ENCODE results near the gene ALDH8A1.

ALDH8A1 gene

DNA sequence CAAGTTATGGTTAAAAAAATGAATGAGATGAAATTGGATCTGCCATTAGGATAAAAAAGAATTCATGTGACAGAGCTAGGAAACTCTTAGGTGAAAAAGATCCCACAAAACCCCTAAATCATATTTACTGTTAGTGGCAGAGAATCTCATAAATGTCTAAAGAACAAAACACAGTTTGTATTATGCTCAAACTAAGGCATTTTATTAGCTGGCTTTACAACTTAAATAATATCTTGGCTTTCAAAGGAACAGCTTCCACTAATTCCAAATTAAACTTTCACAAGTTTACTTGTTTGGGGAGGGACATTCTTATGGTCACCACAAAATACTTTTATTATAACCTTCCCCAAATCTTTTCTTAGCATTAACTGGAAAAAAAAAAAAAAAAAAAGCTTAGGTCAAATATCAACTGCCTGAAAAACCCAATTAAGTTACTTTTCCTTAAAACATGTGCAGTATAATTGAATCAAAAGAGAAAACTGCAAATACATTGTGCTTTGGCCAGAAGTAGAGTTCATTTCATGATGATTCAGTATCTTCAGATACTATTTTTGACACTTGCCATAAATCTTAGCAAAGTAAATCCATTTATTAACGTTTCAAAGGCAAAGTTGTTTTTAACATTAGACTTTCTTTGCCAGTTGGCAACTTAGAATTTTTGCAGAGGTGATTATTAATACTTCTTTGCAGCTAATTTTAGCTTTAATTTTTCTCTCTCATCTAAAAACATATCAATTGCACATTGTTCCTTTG is 14.7 kb upstream of the ALDH8A1 start:
- DNase-seq (ENCODE audit: low read depth, low spot score) = no peak
- TF ChIP-seq ZNF274 (IDR thresholded peaks at IDR 0.05; ENCODE audit: low read depth, low read length) = no peak
- TF ChIP-seq YY1 (IDR thresholded peaks at IDR 0.05; ENCODE audit: insufficient read depth, insufficient read length) = no peak
- TF ChIP-seq SUZ12 (IDR thresholded peaks at IDR 0.05; ENCODE audit: extremely low read depth, insufficient read depth, insufficient read length) = no peak
- peaks cover 20% of the 10 kb centered on the region for H3K36me3 ChIP-seq (ENCODE audit: insufficient read depth, insufficient read length, low read length)
- no peaks in the 10 kb centered on the region for H3K4me1 ChIP-seq (ENCODE audit: insufficient read depth, insufficient read length)
- H3K27me3 ChIP-seq (ENCODE audit: insufficient read depth, insufficient read length) = no peaks in the 10 kb centered on the region
- no peaks in the 10 kb centered on the region; the same call in 1 of the 2 replicates for H3K9me3 ChIP-seq (ENCODE audit: insufficient read depth, low read length)
- no peak overlapping the region for H3K4me3 ChIP-seq (ENCODE audit: insufficient read length, low read depth)
- no peak overlapping the region for H3K9ac ChIP-seq (ENCODE audit: insufficient read length, low read depth)

DNA sequence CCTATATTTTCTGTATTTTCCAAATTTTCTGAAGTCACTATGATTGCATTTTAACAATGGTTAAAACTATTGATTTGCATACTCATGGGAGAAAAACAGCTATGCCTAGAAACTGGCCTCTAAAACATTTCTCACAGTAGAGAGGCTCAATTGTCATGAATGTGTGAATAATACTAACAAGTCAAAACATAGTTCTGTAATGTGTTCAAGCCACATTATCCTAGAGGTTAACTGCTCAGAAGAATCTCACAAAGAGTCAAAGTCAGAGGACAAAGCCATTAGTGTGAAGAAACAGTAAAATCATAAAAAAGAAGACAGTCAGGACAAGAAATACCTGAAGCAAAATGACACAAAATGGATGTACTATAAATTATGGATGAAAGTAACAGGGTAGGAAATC is 12.5 kb upstream of the ALDH8A1 start:
- peaks cover 20% of the 10 kb centered on the region for H3K36me3 ChIP-seq (ENCODE audit: insufficient read depth, insufficient read length, low read length)
- H3K4me3 ChIP-seq (ENCODE audit: insufficient read length, low read depth) = no peak overlapping the region
- no peak for DNase-seq (ENCODE audit: low read depth, low spot score)
- TF ChIP-seq YY1 (IDR thresholded peaks at IDR 0.05; ENCODE audit: insufficient read depth, insufficient read length) (no peak), ZNF274 (IDR thresholded peaks at IDR 0.05; ENCODE audit: low read depth, low read length) (no peak), SUZ12 (IDR thresholded peaks at IDR 0.05; ENCODE audit: extremely low read depth, insufficient read depth, insufficient read length) (no peak)
- no peaks in the 10 kb centered on the region; the same call in 1 of the 2 replicates for H3K9me3 ChIP-seq (ENCODE audit: insufficient read depth, low read length)
- no peaks in the 10 kb centered on the region for H3K27me3 ChIP-seq (ENCODE audit: insufficient read depth, insufficient read length)
- no peaks in the 10 kb centered on the region for H3K4me1 ChIP-seq (ENCODE audit: insufficient read depth, insufficient read length)
- H3K9ac ChIP-seq (ENCODE audit: insufficient read length, low read depth) = no peak overlapping the region

DNA sequence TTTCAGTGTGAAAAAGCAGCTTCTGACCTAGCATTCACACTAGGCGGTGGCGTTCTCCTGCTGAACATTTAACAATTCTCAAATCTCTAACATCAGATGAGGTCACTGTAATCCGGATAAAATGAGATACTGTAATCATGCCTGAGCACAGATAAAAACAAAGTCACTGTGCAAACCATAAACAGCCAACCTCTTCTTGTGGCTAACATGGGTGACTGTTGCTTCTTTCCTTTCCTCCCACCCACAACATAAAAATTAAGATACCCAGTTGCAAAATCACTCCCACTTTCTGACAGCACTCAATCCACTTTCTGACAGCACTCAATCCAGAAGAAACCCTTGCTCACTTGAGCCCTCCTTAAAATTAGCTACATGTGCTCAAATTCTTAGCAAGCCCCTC is 11.5 kb upstream of the ALDH8A1 start:
- TF ChIP-seq SUZ12 (IDR thresholded peaks at IDR 0.05; ENCODE audit: extremely low read depth, insufficient read depth, insufficient read length) (no peak), YY1 (IDR thresholded peaks at IDR 0.05; ENCODE audit: insufficient read depth, insufficient read length) (no peak), ZNF274 (IDR thresholded peaks at IDR 0.05; ENCODE audit: low read depth, low read length) (no peak)
- peaks cover 20% of the 10 kb centered on the region for H3K36me3 ChIP-seq (ENCODE audit: insufficient read depth, insufficient read length, low read length)

DNA sequence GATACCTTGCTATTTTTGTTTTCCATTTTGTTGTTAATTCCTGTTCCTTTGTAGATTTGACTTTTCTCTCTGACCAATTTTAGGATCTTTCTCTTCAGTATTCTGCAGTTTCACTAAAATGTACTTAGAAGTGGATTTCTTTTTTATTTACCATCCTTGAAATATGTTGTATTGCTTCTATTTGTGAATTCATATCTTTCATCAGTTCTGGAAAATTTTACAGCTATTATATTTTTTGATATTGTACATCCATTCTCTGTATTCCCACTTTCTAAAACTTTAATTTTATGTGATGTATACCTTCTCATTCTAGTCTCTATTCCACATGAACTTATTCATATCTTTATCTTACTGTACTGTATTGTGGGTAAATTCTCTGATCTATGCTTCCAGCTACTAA is 9.7 kb upstream of the ALDH8A1 start:
- H3K4me3 ChIP-seq (ENCODE audit: insufficient read length, low read depth) = no peak overlapping the region
- TF ChIP-seq SUZ12 (IDR thresholded peaks at IDR 0.05; ENCODE audit: extremely low read depth, insufficient read depth, insufficient read length) (no peak), ZNF274 (IDR thresholded peaks at IDR 0.05; ENCODE audit: low read depth, low read length) (no peak), YY1 (IDR thresholded peaks at IDR 0.05; ENCODE audit: insufficient read depth, insufficient read length) (no peak)
- H3K9me3 ChIP-seq (ENCODE audit: insufficient read depth, low read length) = no peaks in the 10 kb centered on the region; the same call in 1 of the 2 replicates
- H3K9ac ChIP-seq (ENCODE audit: insufficient read length, low read depth) = no peak overlapping the region
- H3K27me3 ChIP-seq (ENCODE audit: insufficient read depth, insufficient read length) = no peaks in the 10 kb centered on the region
- peaks cover 9% of the 10 kb centered on the region for H3K36me3 ChIP-seq (ENCODE audit: insufficient read depth, insufficient read length, low read length)
- no peak for DNase-seq (ENCODE audit: low read depth, low spot score)
- H3K4me1 ChIP-seq (ENCODE audit: insufficient read depth, insufficient read length) = no peaks in the 10 kb centered on the region

More for the DNA sequence above, 11.5 kb upstream of the ALDH8A1 start:
- no peak overlapping the region for H3K9ac ChIP-seq (ENCODE audit: insufficient read length, low read depth)
- no peak overlapping the region for H3K4me3 ChIP-seq (ENCODE audit: insufficient read length, low read depth)
- H3K27me3 ChIP-seq (ENCODE audit: insufficient read depth, insufficient read length) = no peaks in the 10 kb centered on the region
- no peak for DNase-seq (ENCODE audit: low read depth, low spot score)
- no peaks in the 10 kb centered on the region; the same call in 1 of the 2 replicates for H3K9me3 ChIP-seq (ENCODE audit: insufficient read depth, low read length)
- no peaks in the 10 kb centered on the region for H3K4me1 ChIP-seq (ENCODE audit: insufficient read depth, insufficient read length)

DNA sequence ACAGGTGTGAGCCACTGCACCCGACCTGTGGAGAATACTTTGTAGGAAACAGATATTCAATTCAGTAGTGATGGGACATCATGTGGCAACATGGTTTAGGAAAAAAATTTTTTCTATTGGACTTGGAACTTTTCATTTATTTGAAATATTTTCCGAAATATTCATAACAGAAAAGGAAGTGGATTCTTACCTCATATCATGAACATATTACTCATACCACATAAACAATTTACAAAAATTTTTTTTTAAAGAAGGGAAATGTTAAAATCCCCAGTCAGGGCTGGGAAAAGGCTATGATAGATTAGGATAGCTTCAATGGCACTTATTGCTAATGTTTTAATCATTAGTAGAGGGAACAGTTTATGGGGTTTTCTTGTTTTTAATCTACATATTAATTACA is 6.8 kb upstream of the ALDH8A1 start:
- Histone ChIP-seq H3K36me3 (ENCODE audit: insufficient read depth, insufficient read length, low read length) (no peaks in the 10 kb centered on the region), H3K9me3 (ENCODE audit: insufficient read depth, low read length) (no peaks in the 10 kb centered on the region; the same call in 1 of the 2 replicates), H3K27me3 (ENCODE audit: insufficient read depth, insufficient read length) (no peaks in the 10 kb centered on the region), H3K4me1 (ENCODE audit: insufficient read depth, insufficient read length) (no peaks in the 10 kb centered on the region), H3K9ac (ENCODE audit: insufficient read length, low read depth) (no peak overlapping the region), H3K4me3 (ENCODE audit: insufficient read length, low read depth) (no peak overlapping the region)
- no peak for DNase-seq (ENCODE audit: low read depth, low spot score)
- no peak for TF ChIP-seq ZNF274 (IDR thresholded peaks at IDR 0.05; ENCODE audit: low read depth, low read length)
- no peak for TF ChIP-seq SUZ12 (IDR thresholded peaks at IDR 0.05; ENCODE audit: extremely low read depth, insufficient read depth, insufficient read length)

DNA sequence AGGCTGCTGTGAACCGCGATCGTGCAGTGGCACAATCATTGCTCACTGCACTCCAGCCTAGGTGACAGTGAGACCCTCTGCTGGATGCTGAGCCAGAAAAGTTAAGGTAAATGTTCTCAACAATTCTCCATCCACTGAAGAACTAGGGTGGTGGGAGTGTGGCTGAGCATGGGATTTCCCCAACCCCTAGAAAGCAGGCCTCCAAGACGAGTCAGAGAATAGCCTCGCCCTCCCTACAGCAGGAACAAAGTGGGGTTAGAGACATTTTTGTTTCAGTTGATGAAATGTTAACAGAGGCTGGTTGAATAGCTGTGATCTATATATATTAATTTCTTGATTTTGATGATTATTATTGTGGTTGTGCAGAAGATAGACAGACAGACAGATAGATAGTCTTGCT is 6.1 kb upstream of the ALDH8A1 start:
- H3K9ac ChIP-seq (ENCODE audit: insufficient read length, low read depth) = no peak overlapping the region
- H3K9me3 ChIP-seq (ENCODE audit: insufficient read depth, low read length) = no peaks in the 10 kb centered on the region; the same call in 1 of the 2 replicates
- no peaks in the 10 kb centered on the region for H3K4me1 ChIP-seq (ENCODE audit: insufficient read depth, insufficient read length)
- H3K4me3 ChIP-seq (ENCODE audit: insufficient read length, low read depth) = no peak overlapping the region
- no peak for TF ChIP-seq YY1 (IDR thresholded peaks at IDR 0.05; ENCODE audit: insufficient read depth, insufficient read length)
- TF ChIP-seq SUZ12 (IDR thresholded peaks at IDR 0.05; ENCODE audit: extremely low read depth, insufficient read depth, insufficient read length) = no peak
- TF ChIP-seq ZNF274 (IDR thresholded peaks at IDR 0.05; ENCODE audit: low read depth, low read length) = no peak
- no peaks in the 10 kb centered on the region for H3K36me3 ChIP-seq (ENCODE audit: insufficient read depth, insufficient read length, low read length)
- no peak for DNase-seq (ENCODE audit: low read depth, low spot score)
- no peaks in the 10 kb centered on the region for H3K27me3 ChIP-seq (ENCODE audit: insufficient read depth, insufficient read length)

DNA sequence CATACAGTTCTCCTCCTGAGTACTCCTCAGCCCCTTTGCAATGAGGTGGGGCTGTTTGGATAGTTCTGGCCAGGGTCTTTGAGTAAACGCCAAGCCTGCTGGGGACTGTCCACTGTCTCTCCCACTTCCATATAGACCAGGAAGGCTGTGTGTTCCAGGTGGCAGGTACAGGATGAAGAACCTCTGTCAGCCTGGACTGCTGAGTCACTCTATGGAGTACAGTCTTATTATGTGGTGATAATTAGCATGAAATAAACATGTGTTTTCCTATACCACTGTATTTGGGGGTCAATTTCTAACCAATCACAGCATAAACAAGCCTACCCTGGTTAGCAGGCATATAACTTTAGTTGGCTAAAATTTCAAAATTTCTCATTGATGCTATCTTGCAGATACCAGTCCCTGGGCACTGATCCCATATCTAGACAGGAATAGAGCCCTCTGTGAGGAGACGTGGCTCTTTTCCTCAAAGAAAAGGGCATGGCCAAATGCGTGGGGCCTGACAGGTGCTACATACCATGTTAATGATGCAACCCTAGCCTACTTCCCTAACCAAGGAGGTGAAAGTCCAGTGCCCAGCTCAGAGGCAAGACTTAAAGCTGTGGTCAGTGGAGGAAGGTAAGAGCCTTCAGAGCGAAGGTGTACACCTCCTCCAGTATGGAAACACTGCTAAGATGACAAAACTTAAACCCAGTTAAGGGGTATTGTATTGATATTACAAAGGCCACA is 4.5 kb upstream of the ALDH8A1 start:
- H3K27me3 ChIP-seq (ENCODE audit: insufficient read depth, insufficient read length) = no peaks in the 10 kb centered on the region
- no peak for DNase-seq (ENCODE audit: low read depth, low spot score)
- no peaks in the 10 kb centered on the region for H3K36me3 ChIP-seq (ENCODE audit: insufficient read depth, insufficient read length, low read length)
- H3K9ac ChIP-seq (ENCODE audit: insufficient read length, low read depth) = no peak overlapping the region
- TF ChIP-seq SUZ12 (IDR thresholded peaks at IDR 0.05; ENCODE audit: extremely low read depth, insufficient read depth, insufficient read length) = no peak
- no peak for TF ChIP-seq ZNF274 (IDR thresholded peaks at IDR 0.05; ENCODE audit: low read depth, low read length)
- no peak overlapping the region for H3K4me3 ChIP-seq (ENCODE audit: insufficient read length, low read depth)
- H3K4me1 ChIP-seq (ENCODE audit: insufficient read depth, insufficient read length) = no peaks in the 10 kb centered on the region
- H3K9me3 ChIP-seq (ENCODE audit: insufficient read depth, low read length) = no peaks in the 10 kb centered on the region
